ENCODE results near the gene MRGPRF.
"Not testable (repeated sequence)": the region's sequence is repeated elsewhere in the genome, so short reads cannot be mapped to it uniquely, and the experiment has no call there.

MRGPRF gene

DNA sequence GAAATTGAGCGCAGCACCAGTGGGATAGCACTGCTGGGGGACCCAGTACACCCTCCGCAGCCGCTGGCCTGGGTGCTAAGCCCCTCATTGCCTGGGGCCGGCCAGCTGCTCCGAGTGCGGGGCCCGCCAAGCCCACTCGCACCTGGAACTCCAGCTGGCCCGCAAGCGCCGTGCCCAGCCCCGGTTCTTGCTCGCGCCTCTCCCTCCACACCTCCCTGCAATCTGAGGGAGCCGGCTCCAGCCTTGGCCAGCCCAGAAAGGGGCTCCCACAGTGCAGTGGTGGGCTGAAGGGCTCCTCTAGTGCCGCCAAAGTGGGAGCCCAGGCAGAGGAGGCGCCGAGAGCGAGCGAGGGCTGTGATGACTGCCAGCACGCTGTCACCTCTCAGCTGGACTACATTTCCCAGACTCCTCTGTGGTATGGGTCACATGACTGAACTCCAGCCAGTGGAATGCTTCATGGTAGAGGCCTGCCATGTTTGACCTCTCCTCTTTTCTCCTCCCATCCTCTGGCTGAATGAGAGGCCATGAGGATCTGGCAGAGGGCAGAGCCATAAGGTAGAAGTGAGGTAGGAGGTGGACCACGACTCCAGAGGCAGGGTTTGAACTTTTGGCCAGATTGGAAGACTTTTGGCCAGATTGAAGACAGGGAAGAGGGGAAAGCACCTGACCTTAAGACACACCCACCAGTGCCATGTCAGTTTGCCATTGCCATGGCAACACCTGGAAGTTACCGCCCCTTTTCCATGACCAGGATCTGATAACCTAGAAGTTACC lies 38.4 kb downstream of the MRGPRF start:
- CTCF ChIA-PET = no interaction called here
- TF ChIP-seq CTCF (IDR thresholded peaks at IDR 0.05; ENCODE audit: control extremely low read depth, extremely low read depth, low read depth, missing control alignments) = no peak
- no peak for DNase-seq (ENCODE audit: extremely low spot score)
- POLR2A ChIA-PET = no interaction called here

DNA sequence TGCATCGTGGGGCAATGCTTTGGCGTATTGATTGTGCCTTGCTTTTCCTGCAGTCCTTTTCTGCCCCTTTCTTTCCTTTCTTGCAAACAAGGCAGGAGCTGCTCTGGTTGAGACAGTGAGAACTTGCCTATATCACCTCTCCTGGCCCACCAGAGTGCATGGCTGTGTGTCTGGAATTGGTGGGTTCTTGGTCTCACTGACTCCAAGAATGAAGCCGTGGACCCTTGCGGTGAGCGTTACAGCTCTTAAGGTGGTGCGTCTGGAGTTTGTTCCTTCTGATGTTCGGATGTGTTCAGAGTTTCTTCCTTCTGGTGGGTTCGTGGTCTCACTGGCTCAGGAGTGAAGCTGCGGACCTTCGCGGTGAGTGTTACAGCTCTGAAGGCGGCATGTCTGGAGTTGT lies 39.3 kb downstream of the MRGPRF start:
- CTCF ChIA-PET = interaction anchor here (0.6 to 1.1 kb wide), 2 partner anchors 18 to 1444 kb away, joined by 3 read pairs; no protein-coding TSS in a partner anchor
- DNase-seq (ENCODE audit: extremely low spot score); POLR2A ChIA-PET: not testable (repeated sequence)

DNA sequence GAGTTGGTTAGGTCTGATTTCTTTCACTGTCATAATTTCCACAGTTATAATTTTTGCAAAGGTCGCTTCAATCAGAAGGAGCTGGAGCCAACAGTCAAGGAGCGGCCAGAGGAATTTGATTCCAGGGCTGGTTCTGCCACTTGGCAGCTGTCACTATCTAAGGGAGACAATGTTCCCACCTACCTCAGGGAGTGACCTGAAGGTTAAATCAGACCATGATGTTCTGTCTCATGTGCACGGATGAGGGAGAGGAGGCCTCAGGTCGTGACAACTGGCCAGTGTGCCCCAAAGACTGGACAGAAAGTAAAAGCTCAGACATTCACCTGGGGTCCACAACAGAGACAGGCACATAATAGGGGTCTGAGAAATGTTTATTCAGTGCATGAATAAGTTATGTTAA lies 39.8 kb downstream of the MRGPRF start:
- no peak for TF ChIP-seq CTCF (IDR thresholded peaks at IDR 0.05; ENCODE audit: control extremely low read depth, extremely low read depth, low read depth, missing control alignments)
- no peak for DNase-seq (ENCODE audit: extremely low spot score)
- ChIA-PET CTCF (interaction anchor here (0.6 to 1.1 kb wide), 2 partner anchors 17 to 1445 kb away, joined by 3 read pairs; no protein-coding TSS in a partner anchor), POLR2A (no interaction called here)

- no peak for TF ChIP-seq CTCF (IDR thresholded peaks at IDR 0.05; ENCODE audit: control extremely low read depth, extremely low read depth, low read depth, missing control alignments)
- DNase-seq (ENCODE audit: extremely low spot score) = no peak
- ChIA-PET CTCF (interaction anchor here (1.2 kb wide), 1 partner anchor 89 kb away, joined by 3 read pairs; no protein-coding TSS in a partner anchor), POLR2A (no interaction called here)
Observed at GRCh38 chr11:68970921-68971636, 42.0 kb downstream of the MRGPRF start.

DNA sequence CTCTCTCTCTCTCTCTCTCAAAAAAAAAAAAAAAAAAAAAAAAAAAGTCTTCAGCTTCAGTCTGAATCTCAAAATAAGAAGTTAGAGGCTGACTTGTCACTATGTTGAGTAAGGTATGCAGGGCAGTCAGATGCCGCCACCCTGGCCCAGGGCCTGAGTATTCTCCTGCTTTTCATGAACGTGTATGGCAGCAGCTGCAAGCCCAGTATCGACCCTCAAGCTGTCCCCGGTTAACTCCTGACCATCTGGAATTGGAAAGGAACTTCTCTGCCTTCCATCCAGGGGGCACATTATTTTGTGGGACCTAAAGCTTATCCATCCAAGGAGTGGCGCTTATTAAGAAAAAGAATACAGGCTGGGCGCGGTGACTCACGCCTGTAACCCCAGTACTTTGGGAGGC lies 43.7 kb downstream of the MRGPRF start:
- ChIA-PET POLR2A (no interaction called here), CTCF (no interaction called here)
- no peak for DNase-seq (ENCODE audit: extremely low spot score)
- TF ChIP-seq CTCF (IDR thresholded peaks at IDR 0.05; ENCODE audit: control extremely low read depth, extremely low read depth, low read depth, missing control alignments) = no peak

DNA sequence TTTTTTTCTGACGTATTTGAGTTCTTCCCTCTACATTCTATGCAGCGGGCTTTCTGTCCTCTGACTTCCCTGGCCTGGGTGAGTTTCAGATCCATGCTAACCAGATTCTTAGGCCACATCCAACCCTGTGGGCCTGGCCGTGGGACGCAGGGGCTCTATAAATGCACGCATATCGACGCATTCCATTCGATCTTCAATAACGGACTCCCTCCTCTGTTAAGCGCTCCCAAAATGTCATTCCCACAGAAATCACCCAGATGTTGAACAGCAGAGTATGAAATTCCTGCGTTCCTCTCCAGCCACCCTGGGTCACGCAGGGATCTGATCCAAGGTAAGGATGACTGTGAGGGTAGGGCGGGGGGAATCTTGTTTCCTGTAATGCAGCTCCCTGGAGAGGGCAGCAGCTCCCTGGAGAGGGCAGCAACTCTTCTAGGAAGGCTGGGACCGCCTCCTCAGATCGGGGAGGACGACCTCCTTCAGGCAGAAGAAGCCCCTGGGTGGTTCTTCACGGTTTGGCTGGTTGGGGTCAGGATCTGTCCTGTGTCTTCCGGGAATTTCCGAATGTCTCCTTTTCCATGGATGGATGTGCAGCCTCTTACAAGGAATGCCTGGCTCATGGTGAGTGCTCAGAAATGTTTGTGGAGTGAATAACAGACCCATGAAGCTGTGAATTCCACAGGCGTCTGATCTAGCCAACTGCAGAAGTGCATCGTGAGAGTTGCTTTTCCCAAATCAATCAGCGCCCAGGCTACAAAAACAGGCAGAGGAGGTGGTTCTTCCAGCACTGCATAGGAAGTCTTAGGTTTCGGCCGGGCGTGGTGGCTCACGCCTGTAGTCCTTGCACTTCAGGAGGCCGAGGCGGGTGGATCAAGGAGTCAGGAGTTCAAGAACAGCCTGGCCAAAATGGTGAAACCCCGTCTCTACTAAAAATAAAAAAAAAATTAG lies 44.5 kb downstream of the MRGPRF start:
- TF ChIP-seq CTCF (IDR thresholded peaks at IDR 0.05; ENCODE audit: control extremely low read depth, extremely low read depth, low read depth, missing control alignments) = no peak
- ChIA-PET CTCF (no interaction called here), POLR2A (no interaction called here)
- no peak for DNase-seq (ENCODE audit: extremely low spot score)

Data from GM10248 (cell line).